Vagina (tissue), 2 donors: ENCODE data around the gene NT5C1A.

Experiments
- CTCF ChIP-seq, 3 experiments: fragments of 450-650 bp in 2 of 3; fragments of 200-600 bp in 1 of 3; sonication (generic) in 1 of 3; IDR thresholded peaks; one replicate each; pipeline ENCODE4 v1.5.1; 2017 to 2019; ENCODE audit warnings: antibody characterized with exemption in 3 of 3, mild to moderate bottlenecking in 2 of 3, moderate library complexity in 2 of 3
- POLR2A ChIP-seq, 2 donors: fragments of 450-650 bp; IDR thresholded peaks; one replicate each; pipeline ENCODE4 v1.6.1; 2017; ENCODE audit warnings: antibody characterized with exemption in 2 of 2, mild to moderate bottlenecking in 2 of 2, moderate library complexity in 2 of 2
- POLR2AphosphoS5 ChIP-seq, 2 donors: sonication (generic); formaldehyde crosslinking; IDR thresholded peaks; one replicate each; pipeline ENCODE4 v1.9.0; 2017; ENCODE audit warnings: antibody characterized with exemption in 2 of 2, mild to moderate bottlenecking in 2 of 2, low read depth in 1 of 2; ENCODE audit not compliant: insufficient read depth in 1 of 2

GRCh38 chr1:39685071-39685470 lies 13.2 kb upstream of the NT5C1A start:
- no peak for TF ChIP-seq CTCF (IDR thresholded peaks at IDR 0.05)
- no peak for TF ChIP-seq POLR2AphosphoS5 (IDR thresholded peaks at IDR 0.05; ENCODE audit: insufficient read depth in 1 of 2, low read depth in 1 of 2)
- no peak for TF ChIP-seq POLR2A (IDR thresholded peaks at IDR 0.05)
